HCT116 (cell line): ENCODE results near the gene C2. TPM values are rescaled to one million over a fixed set of nuclear protein-coding genes. Genes with fewer than 3 reads are reported as not detected.

ENCODE experiments used
- ATAC-seq: fragments of 200-7000 bp; cut with Tn5 transposase; 2 replicates; pipeline ENCODE4 v1.9.1; 2020; ENCODE audit warnings: mild to moderate bottlenecking, moderate library complexity
- BruUV-seq: library from RNA; stranded (reverse); fragments of 400-500 nt; replicated peaks from 2 replicates; lab custom pipeline; 2021; lab: Mats Ljungman, UMichigan
- CTCF ChIA-PET: fragments of 300-600 bp; sonication (Branson Sonifier 250); formaldehyde crosslinking; loops from one replicate; lab custom pipeline; 2021; ENCODE audit warnings: antibody characterized with exemption; lab: Charles Lee
- POLR2A ChIA-PET: fragments of 300-600, 350-600 bp; sonication (Branson Sonifier 250); formaldehyde crosslinking; loops from one replicate; lab custom pipeline; 2021; ENCODE audit warnings: antibody characterized with exemption; lab: Charles Lee
- RAD21 ChIA-PET, 2 experiments: fragments of 300-600 bp; sonication (Branson Sonifier 250); formaldehyde crosslinking; loops; one replicate each; lab custom pipeline; 2023; ENCODE audit warnings: low total read pairs in 2 of 2; ENCODE audit not compliant: uncharacterized antibody in 2 of 2, unreplicated experiment in 2 of 2, low non-redundant PET in 1 of 2; lab: Charles Lee
- DNase-seq: peaks from one replicate; pipeline ENCODE4 v3.0.0-alpha.2; 2010; ENCODE audit warnings: low read depth, low spot score
- H2AFZ ChIP-seq: fragments of 200-600 bp; shearing (Covaris generic), sonication (generic); 2 replicates; pipeline ENCODE4 v1.6.1; 2017; ENCODE audit warnings: low read depth, mixed run types, mixed read lengths, antibody characterized with exemption, low read length; ENCODE audit not compliant: poor library complexity, severe bottlenecking
- H3K27ac ChIP-seq: 2 replicates; pipeline ENCODE4 v1.5.1; 2012; ENCODE audit warnings: low read depth, low read length
- H3K27me3 ChIP-seq: fragments of 200-600 bp; sonication (generic); 2 replicates; pipeline ENCODE4 v1.6.1; 2016; ENCODE audit warnings: mixed run types, low read length, mixed read lengths; ENCODE audit not compliant: insufficient read depth
- H3K36me3 ChIP-seq, 2 experiments: fragments of 200-500 bp in 1 of 2; fragments of 200-600 bp in 1 of 2; sonication (Bioruptor generic) in 1 of 2; sonication (generic) in 1 of 2; 2 replicates each; pipeline versions ENCODE4 v1.5.1 to v1.6.1; 2014 to 2016; ENCODE audit warnings: low read length in 2 of 2, inconsistent platforms in 1 of 2, mixed read lengths in 1 of 2, mixed run types in 1 of 2; ENCODE audit not compliant: insufficient read depth in 2 of 2, control insufficient read depth in 1 of 2
- H3K4me1 ChIP-seq, 2 experiments: fragments of 200-600 bp in 1 of 2; sonication (generic) in 1 of 2; 2 replicates each; pipeline versions ENCODE4 v1.5.1 to v1.6.1; 2012 to 2017; ENCODE audit warnings: low read length in 2 of 2, inconsistent platforms in 1 of 2, mild to moderate bottlenecking in 1 of 2, mixed read lengths in 1 of 2, mixed run types in 1 of 2, moderate library complexity in 1 of 2; ENCODE audit not compliant: insufficient read depth in 2 of 2, control insufficient read depth in 1 of 2
- H3K4me2 ChIP-seq: fragments of 200-600 bp; sonication (generic); 2 replicates; pipeline ENCODE4 v1.6.1; 2017; ENCODE audit warnings: mixed run types, low read length, mixed read lengths
- H3K4me3 ChIP-seq, 2 experiments: fragments of 200-600 bp in 1 of 2; sonication (generic) in 1 of 2; replicated peaks in 1 of 2; 2 replicates each; pipeline ENCODE4 v1.5.1; 2011 to 2016; ENCODE audit warnings: low read length in 2 of 2, control low read depth in 1 of 2, low read depth in 1 of 2, mild to moderate bottlenecking in 1 of 2, mixed read lengths in 1 of 2, mixed run types in 1 of 2
- H3K79me2 ChIP-seq: fragments of 200-600 bp; sonication (generic); 2 replicates; pipeline ENCODE4 v1.6.1; 2017; ENCODE audit warnings: mild to moderate bottlenecking, mixed run types, low read length, moderate library complexity, mixed read lengths; ENCODE audit not compliant: insufficient read depth
- H3K9ac ChIP-seq: fragments of 200-600 bp; sonication (generic); 2 replicates; pipeline ENCODE4 v1.6.1; 2016; ENCODE audit warnings: low read length, mixed read lengths
- H3K9me2 ChIP-seq: fragments of 200-600 bp; sonication (generic), shearing (Covaris generic); 2 replicates; pipeline ENCODE4 v1.6.1; 2017; ENCODE audit warnings: mixed run types, mild to moderate bottlenecking, moderate library complexity; ENCODE audit not compliant: insufficient read depth
- H3K9me3 ChIP-seq, 2 experiments: fragments of 200-500 bp in 1 of 2; fragments of 200-600 bp in 1 of 2; sonication (Bioruptor generic) in 1 of 2; sonication (generic) in 1 of 2; 2 replicates each; pipeline ENCODE4 v1.6.1; 2014 to 2017; ENCODE audit warnings: low read length in 2 of 2, mixed read lengths in 2 of 2, inconsistent platforms in 1 of 2, low read depth in 1 of 2, mild to moderate bottlenecking in 1 of 2, mixed run types in 1 of 2, moderate library complexity in 1 of 2; ENCODE audit not compliant: control insufficient read depth in 1 of 2, insufficient read depth in 1 of 2
- H4K20me1 ChIP-seq: fragments of 200-600 bp; sonication (generic), shearing (Covaris generic); 2 replicates; pipeline ENCODE4 v1.6.1; 2017; ENCODE audit warnings: mixed run types, mild to moderate bottlenecking, moderate library complexity; ENCODE audit not compliant: insufficient read depth
- CBX3 ChIP-seq: IDR thresholded peaks from 2 replicates; pipeline ENCODE4 v1.6.1; 2012; ENCODE audit warnings: low read depth
- ELF1 ChIP-seq: IDR thresholded peaks from 2 replicates; pipeline ENCODE4 v1.6.1; 2012; ENCODE audit warnings: low read depth, borderline replicate concordance
- EZH2 ChIP-seq: fragments of 200-600 bp; sonication (generic); IDR thresholded peaks from 2 replicates; pipeline ENCODE4 v1.6.1; 2017; ENCODE audit warnings: antibody characterized with exemption, mixed run types
- EZH2phosphoT487 ChIP-seq: fragments of 200-600 bp; IDR thresholded peaks from 2 replicates; pipeline ENCODE4 v1.6.1; 2018; ENCODE audit warnings: antibody characterized with exemption, borderline replicate concordance
- FOSL1 ChIP-seq: IDR thresholded peaks from 2 replicates; pipeline ENCODE4 v1.6.1; 2012; ENCODE audit warnings: low read depth
- RAD21 ChIP-seq: IDR thresholded peaks from 2 replicates; pipeline ENCODE4 v1.6.1; 2012; ENCODE audit warnings: low read depth, mild to moderate bottlenecking
- YY1 ChIP-seq: IDR thresholded peaks from 2 replicates; pipeline ENCODE4 v1.6.1; 2011; ENCODE audit warnings: low read length, low read depth, moderate library complexity, mild to moderate bottlenecking; ENCODE audit not compliant: insufficient replicate concordance; ENCODE audit errors: extremely low read depth
- ZFX ChIP-seq: fragments of 450-650 bp; IDR thresholded peaks from 2 replicates; pipeline ENCODE4 v1.6.1; 2017
- intact Hi-C: fragments of 100-400 bp; cut with micrococcal nuclease; formaldehyde crosslinking; loops from 2 replicates; pipeline ENCODE4 v1.10.0; 2022
- total RNA-seq: library from RNA; stranded (reverse); gene quantifications from one replicate; pipeline ENCODE4 v1.2.1, GENCODE V29; 2021; ENCODE audit not compliant: unreplicated experiment
- TF ChIP-seq, protein P1 (sequence below): IDR thresholded peaks from 2 replicates; pipeline ENCODE4 v1.6.1; 2012
- TF ChIP-seq, protein P2 (sequence below): IDR thresholded peaks from 2 replicates; pipeline ENCODE4 v1.6.1; 2012; ENCODE audit warnings: low read depth
- TF ChIP-seq, protein P3 (sequence below): IDR thresholded peaks from 2 replicates; pipeline ENCODE4 v1.6.1; 2012

The C2 gene
- total RNA-seq, 1 experiment from 2014 or later, result 3.1 TPM

DNA sequence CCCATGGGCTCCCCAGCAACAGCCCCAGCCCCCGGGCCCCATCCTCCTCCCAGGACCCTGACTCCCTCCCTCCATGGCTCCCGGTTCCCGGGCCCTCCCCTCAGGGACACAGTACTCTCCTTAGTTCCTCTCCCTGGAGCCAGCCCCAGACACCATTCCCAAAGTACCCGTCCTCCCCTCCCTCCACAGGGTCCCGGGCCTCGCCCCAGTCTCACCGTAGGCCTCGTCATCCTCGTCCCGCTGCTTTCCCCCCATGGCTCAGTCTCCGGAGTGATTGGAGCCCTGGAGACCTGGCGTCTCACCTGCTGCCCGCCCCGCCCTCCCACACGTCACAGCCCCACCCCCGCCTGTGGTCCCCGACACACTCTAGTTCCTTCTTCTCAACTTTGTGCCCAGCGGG is 48.8 kb upstream of the C2 start, which contains the start of gene SLC44A4 (continued):
- TF ChIP-seq ZFX (no peak), EZH2 (no peak), CBX3 (no peak), EZH2phosphoT487 (no peak), YY1 (no peak)
- TF ChIP-seq, protein P1, sequence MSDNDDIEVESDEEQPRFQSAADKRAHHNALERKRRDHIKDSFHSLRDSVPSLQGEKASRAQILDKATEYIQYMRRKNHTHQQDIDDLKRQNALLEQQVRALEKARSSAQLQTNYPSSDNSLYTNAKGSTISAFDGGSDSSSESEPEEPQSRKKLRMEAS, result no peak
- TF ChIP-seq, protein P2, sequence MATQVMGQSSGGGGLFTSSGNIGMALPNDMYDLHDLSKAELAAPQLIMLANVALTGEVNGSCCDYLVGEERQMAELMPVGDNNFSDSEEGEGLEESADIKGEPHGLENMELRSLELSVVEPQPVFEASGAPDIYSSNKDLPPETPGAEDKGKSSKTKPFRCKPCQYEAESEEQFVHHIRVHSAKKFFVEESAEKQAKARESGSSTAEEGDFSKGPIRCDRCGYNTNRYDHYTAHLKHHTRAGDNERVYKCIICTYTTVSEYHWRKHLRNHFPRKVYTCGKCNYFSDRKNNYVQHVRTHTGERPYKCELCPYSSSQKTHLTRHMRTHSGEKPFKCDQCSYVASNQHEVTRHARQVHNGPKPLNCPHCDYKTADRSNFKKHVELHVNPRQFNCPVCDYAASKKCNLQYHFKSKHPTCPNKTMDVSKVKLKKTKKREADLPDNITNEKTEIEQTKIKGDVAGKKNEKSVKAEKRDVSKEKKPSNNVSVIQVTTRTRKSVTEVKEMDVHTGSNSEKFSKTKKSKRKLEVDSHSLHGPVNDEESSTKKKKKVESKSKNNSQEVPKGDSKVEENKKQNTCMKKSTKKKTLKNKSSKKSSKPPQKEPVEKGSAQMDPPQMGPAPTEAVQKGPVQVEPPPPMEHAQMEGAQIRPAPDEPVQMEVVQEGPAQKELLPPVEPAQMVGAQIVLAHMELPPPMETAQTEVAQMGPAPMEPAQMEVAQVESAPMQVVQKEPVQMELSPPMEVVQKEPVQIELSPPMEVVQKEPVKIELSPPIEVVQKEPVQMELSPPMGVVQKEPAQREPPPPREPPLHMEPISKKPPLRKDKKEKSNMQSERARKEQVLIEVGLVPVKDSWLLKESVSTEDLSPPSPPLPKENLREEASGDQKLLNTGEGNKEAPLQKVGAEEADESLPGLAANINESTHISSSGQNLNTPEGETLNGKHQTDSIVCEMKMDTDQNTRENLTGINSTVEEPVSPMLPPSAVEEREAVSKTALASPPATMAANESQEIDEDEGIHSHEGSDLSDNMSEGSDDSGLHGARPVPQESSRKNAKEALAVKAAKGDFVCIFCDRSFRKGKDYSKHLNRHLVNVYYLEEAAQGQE, result no peak
- TF ChIP-seq, protein P3, sequence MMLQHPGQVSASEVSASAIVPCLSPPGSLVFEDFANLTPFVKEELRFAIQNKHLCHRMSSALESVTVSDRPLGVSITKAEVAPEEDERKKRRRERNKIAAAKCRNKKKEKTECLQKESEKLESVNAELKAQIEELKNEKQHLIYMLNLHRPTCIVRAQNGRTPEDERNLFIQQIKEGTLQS, result no peak

DNA sequence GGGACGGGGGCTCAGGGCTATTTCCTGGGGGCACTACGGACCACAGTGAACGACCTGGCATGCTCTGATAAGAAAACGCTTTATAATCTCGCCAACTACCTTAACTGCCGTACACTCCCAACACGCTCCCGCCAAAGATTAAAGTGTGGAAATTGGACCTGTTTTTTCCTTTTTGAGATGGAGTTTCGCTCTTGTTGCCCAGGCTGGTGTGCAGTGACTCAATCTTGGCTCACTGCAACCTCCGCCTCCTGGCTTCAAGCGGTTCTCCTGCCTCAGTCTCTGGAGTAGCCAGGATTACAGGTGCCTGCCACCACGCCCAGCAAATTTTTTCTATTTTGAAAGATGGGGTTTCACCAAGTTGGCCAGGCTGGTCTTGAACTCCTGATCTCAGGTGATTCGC is 48.4 kb upstream of the C2 start:
- intact Hi-C loops, result no loop called here
- H3K9me2 ChIP-seq, result no peaks in the 10 kb centered on the region
- RAD21 ChIA-PET, result no interaction called here
- H3K4me1 ChIP-seq, result no peaks in the 10 kb centered on the region
- H2AFZ ChIP-seq, result no peak overlapping the region
- H3K27me3 ChIP-seq, result no peaks in the 10 kb centered on the region
- H3K4me3 ChIP-seq, result no peak overlapping the region
- CTCF ChIA-PET, result no interaction called here
- H3K9ac ChIP-seq, result no peak overlapping the region
- no peaks in the 10 kb centered on the region for H3K79me2 ChIP-seq
- no peaks in the 10 kb centered on the region for H4K20me1 ChIP-seq
- H3K27ac ChIP-seq, result no peak overlapping the region
- DNase-seq (no peak), ATAC-seq (no peak)
- no peaks in the 10 kb centered on the region for H3K9me3 ChIP-seq
- no peak overlapping the region for H3K4me2 ChIP-seq
- H3K36me3 ChIP-seq, result peaks cover 22 to 36% of the 10 kb centered on the region in 2 experiments
- POLR2A ChIA-PET, result no interaction called here
- BruUV-seq, result no TSS peak
- TF ChIP-seq, protein P1, result no peak
- TF ChIP-seq RAD21 (no peak), ELF1 (no peak), EZH2phosphoT487 (no peak), FOSL1 (no peak), ZFX (no peak)
